GM18519 (cell line): ENCODE measurements around the gene CTTNBP2NL.
"Not testable (repeated sequence)": the region's sequence is repeated elsewhere in the genome, so short reads cannot be mapped to it uniquely, and the experiment has no call there.

ENCODE experiments used
- ATAC-seq: cut with Tn5 transposase; IDR thresholded peaks from one replicate; pipeline ENCODE4 v1.9.1; 2021; ENCODE audit warnings: mild to moderate bottlenecking, moderate library complexity; ENCODE audit not compliant: unreplicated experiment, low FRiP score

Gene CTTNBP2NL

GRCh38 chr1:112418099-112418892 is 22.3 kb downstream of the CTTNBP2NL start:
- no peak for ATAC-seq

DNA sequence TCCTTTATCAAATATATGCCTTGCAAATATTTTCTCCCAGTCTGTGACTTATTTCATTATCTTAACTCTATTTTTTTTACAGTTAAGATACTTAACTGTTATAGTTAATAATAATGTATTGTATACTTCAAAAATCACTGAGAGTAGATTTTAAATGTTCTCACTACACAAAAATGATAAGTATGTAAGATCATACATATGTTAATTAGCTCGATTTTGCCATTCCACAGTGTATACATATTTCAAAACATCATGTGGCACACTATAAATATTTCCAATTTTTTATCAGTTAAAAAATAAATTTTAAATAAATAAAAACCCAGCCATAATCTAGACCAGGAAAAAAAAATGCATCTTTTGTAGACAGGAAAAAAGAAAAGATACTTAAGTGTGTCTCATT is 27.2 kb downstream of the CTTNBP2NL start:
- no peak for ATAC-seq

- not testable (repeated sequence) for ATAC-seq
These were observed 27.7 kb downstream of the CTTNBP2NL start for GRCh38 chr1:112423666-112424065.

DNA sequence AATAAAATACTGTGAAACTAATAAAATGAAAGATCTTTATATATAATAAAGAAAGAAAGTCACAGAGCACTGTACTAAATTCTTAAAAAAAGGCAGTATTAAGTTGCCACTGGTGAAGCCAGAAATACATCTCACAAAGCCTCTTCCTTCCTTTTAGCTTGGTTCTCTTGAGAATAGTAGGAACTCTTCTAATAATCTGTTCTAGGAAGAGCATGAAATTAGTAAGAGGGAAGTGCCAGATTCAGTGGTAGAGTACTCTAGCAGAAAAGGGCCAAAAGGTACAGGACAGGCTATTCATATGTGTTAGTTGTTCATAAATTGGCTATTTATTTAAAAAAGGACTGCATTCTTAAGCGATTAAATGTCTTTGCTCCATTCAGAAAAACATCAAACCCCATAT is 33.7 kb downstream of the CTTNBP2NL start:
- ATAC-seq = no peak

GRCh38 chr1:112431038-112431437 is 35.0 kb downstream of the CTTNBP2NL start:
- ATAC-seq = no peak

- no peak for ATAC-seq
These were observed 39.4 kb downstream of the CTTNBP2NL start for GRCh38 chr1:112435448-112435847.

DNA sequence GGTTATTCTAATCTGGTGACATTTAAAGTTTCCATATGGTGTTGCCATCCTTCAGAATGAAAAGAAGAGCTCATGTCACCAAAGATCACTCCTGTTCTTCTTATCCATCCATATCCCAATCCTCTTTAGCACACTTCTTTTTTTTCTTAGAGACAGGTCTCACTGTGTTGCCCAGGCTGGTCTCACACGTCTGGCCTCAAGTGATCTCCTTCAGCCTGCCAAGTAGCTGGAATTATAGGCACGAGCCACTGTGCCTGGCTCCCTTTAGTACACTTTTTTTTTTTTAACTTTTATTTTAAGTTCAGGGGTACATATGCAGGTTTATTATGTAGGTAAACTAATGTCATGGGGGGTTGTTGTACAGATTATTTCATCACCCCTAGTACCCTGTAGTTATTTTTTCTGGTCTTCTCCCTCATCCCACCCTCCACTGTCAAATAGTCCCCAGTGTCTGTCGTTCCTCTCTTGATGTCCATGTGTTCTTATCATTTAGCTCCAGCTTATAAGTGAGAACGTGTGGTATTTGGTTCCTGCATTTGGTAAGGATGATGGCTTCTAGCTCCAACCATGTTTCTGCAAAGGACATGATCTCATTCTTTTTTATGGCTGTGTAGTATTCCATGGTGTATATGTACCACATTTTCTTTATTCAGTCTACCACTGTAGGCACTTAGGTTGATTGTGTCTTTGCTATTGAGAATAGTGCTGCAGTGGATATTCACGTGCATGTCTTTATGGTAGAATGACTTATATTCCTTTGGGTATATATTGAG is 40.6 kb downstream of the CTTNBP2NL start:
- no peak for ATAC-seq

GRCh38 chr1:112438156-112438555 is 42.1 kb downstream of the CTTNBP2NL start:
- ATAC-seq = not testable (repeated sequence)

DNA sequence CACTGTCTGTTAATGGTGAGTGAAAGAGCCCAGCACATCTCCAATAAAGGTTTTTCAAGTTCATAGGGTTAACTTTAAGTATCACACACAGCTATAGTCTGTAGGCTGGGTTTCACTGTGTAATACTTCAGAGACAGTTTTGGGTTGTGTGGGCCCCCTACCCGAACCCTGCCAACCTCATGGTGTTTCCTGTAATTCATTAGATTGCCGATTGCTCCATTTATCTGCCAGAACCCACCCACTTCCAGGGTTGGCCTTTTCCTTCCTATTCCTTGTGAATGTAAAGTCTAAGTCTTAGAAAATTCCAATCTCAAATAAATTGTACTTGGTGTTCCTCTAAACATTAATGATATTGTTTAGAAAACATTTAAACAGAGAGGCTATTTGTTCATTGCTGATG is 43.6 kb downstream of the CTTNBP2NL start:
- no peak for ATAC-seq

DNA sequence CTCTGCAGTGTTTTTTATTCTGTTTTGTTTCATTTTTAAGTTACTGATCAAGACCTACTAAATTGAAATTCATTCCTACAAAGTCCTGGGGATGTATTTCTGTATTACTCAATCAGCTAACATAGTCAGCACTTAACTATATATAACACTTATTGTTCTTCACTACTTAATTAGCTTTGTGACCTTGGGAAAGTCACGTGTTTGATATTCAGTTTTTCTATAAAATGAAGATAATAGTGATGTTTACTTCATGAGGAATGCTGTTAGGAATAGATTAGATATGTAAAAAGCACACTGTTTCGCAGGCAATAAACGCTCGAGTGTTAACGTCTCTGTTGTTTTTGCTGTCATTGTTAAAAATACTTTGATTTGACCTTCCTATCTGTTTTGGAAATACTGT is 44.6 kb downstream of the CTTNBP2NL start:
- ATAC-seq = no peak

GRCh38 chr1:112444269-112444668 is 48.3 kb downstream of the CTTNBP2NL start:
- ATAC-seq = no peak

GRCh38 chr1:112445596-112445995 is 49.6 kb downstream of the CTTNBP2NL start:
- no peak for ATAC-seq

DNA sequence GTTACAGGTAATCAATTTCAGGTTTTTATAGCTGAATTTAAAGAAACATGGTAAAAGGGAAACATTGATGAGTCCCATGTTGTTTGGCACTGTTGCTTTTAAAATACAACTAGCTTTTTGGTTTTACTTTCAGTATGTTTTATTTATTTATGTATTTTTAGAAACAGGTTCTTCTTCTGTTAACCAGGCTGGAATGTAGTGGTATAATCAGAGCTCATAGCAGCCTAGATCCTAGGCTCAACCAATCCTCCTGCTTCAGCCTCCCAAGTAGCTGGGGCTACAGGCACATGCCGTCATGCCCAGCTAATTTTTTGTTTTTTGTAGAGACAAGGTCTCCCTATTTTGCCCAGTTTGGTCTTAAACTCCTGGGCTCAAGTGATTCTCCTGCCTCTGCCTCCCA is 50.4 kb downstream of the CTTNBP2NL start:
- no peak for ATAC-seq

DNA sequence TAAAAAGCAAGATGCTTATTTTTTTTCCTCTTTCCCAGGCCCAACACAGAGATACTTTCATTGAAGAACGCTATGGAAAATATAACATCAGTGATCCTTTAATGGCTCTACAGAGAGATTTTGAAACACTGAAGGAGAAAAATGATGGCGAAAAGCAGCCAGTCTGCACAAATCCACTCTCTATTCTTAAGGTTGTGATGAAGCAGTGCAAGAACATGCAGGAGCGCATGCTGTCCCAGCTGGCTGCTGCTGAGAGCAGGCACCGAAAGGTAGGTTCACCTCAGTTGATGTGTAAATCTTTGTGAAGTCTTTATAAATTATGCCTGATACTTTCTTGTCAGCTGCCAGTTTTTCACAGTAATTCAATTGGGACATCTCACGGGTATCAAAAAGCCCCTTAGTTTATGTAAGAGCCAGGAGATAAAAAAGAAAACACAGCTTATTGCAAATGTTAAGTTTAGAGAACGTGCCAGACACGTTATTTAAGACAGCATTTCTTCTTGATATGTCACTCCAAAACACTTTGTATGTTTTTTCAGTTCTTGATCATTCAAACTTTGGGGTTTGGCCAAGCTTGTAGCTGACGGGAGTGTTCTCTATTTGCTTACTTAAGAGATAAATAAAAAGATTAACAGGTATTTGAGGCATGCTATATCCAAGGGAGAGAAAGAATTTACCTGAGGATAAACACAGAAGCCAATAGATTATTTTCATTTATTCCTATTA is 53.1 kb downstream of the CTTNBP2NL start:
- no peak for ATAC-seq

DNA sequence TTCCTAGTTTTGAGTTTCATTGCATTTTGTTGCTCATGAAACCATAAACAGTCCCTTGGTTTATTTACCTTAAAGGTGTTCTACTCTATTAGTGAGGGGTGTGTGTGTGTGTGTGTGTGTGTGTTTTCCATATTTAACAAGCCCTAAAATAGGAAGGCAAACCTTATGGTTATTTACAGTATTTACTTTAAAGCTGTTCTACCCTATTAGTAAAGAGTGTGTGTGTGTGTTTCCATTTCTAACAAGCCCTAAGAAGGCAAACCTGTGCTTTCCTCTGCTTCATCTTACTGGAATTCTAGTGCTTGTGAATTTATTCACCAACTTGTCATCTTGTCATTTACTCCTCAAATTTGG is 53.6 kb downstream of the CTTNBP2NL start:
- ATAC-seq = no peak

GRCh38 chr1:112450773-112451172 is 54.8 kb downstream of the CTTNBP2NL start:
- ATAC-seq = no peak

DNA sequence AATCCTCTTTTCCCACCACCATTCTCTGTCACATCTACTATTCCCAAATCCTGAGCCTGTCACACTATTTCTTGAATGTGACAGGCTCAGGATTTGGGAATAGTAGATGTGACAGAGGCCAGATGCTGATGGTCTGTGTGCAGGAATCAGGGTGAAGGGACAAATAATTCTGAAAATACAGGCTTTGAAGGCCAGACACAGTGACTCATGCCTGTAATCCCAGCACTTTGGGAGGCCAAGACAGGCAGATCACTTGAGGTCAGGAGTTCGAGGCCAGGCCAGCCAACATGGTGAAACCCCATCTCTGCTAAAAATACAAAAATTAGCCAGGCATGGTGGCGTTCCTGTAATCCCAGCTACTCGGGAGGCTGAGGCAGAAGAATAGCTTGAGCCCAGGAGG is 55.3 kb downstream of the CTTNBP2NL start:
- ATAC-seq = not testable (repeated sequence)

GRCh38 chr1:112453876-112454275 is 57.9 kb downstream of the CTTNBP2NL start:
- ATAC-seq = no peak

GRCh38 chr1:112454316-112454715 is 58.3 kb downstream of the CTTNBP2NL start:
- no peak for ATAC-seq

DNA sequence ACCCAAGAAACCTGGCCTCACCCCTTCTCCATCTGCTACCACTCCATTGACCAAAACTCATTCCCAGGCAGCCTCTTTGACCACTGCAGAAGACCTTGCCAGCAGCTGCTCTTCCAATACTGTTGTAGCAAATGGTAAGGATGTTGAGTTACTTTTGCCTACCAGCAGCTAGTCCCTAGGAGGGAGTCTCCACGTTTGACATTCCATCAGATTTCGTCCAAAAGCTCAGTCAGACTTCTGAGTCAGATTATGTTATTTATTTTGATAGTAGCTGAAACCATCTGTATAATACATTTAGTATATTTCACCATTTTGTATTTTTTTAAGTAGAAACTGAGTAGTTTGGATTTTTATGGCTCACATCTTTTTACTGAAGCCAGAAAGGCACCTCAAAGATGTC is 61.2 kb downstream of the CTTNBP2NL start:
- no peak for ATAC-seq

DNA sequence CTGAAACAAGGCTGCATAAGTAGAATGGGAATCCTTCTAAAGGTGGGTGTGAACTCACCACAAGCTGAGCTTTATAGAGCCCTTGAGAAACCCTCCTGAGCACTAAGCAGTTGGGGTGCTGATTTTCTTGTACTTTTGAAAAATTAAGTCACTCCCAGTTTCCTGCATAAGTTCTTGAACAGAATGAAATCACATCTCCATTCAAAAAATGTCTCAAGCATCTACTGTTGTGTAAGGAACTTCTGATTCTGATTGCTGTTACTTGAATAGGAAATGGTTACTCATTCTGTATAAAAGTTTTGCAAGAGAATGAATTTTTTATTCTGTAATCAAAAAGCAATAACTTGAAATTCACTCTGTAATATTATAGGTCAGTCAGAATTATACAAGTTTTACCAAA is 61.9 kb downstream of the CTTNBP2NL start:
- no peak for ATAC-seq
